Measurements from ENCODE around the gene ENO2. TPM values are rescaled to one million over a fixed set of nuclear protein-coding genes. Genes with fewer than 3 reads are reported as not detected.

Gene ENO2
- total RNA-seq, 4 donors from 2014 or later, result 4.6 to 11.7 (median 8.8) TPM

DNA sequence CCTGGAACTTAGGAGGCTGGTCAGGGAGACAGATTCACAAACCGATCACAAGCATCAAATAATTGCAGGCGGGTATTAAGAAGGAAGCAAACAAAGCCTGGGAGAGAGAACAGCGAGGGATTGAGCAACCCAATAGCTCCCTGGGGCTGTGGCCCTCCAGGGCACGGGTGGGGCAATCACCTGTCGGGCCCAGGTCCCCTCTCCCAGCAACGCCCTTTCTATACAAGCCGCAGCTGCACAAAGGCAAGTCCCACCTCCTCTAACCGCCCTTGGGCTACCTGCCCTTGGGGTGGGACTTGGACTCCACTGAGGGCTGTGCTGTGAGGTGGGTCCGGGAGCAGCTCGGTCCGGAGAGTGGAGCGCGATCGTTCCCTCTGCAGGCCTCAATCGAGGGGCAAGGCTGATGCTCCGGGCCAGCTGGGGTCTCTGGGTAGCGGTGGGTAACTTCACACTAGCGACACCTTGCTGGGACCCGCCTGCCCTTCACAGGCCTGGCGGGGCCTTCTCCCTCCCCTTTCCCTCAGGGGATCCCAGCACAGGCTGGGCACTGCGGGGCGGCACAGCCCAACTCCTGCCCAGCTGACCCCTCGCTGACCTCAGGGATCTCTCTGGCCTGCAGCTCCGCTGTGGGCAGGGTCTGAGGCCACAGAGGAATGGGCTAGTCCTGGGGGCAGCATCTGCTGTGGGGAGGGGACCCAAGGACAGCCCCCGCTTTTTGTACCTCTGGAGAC is 48.1 kb downstream of the ENO2 start:
- peak; percentile 90 to 92 for TF ChIP-seq POLR2A (IDR thresholded peaks at IDR 0.05)
- TF ChIP-seq, protein P1, sequence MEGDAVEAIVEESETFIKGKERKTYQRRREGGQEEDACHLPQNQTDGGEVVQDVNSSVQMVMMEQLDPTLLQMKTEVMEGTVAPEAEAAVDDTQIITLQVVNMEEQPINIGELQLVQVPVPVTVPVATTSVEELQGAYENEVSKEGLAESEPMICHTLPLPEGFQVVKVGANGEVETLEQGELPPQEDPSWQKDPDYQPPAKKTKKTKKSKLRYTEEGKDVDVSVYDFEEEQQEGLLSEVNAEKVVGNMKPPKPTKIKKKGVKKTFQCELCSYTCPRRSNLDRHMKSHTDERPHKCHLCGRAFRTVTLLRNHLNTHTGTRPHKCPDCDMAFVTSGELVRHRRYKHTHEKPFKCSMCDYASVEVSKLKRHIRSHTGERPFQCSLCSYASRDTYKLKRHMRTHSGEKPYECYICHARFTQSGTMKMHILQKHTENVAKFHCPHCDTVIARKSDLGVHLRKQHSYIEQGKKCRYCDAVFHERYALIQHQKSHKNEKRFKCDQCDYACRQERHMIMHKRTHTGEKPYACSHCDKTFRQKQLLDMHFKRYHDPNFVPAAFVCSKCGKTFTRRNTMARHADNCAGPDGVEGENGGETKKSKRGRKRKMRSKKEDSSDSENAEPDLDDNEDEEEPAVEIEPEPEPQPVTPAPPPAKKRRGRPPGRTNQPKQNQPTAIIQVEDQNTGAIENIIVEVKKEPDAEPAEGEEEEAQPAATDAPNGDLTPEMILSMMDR (IDR thresholded peaks at IDR 0.05), result no peak
- Histone ChIP-seq H3K4me1 (peaks cover 9 to 52% (median 48%) of the 10 kb centered on the region in 4 donors), H3K9me3 (no peaks in the 10 kb centered on the region), H3K36me3 (peaks cover 0 to 32% (median 0%) of the 10 kb centered on the region in 3 donors), H3K4me3 (peak overlapping the region in 3 of 4 donors; percentile 49 to 83 (median 62)), H3K27ac (peak overlapping the region; percentile 89 to 100 (median 95)), H3K27me3 (no peaks in the 10 kb centered on the region)
- peak in 2 of 3 donors; percentile 85 to 86 for DNase-seq

DNA sequence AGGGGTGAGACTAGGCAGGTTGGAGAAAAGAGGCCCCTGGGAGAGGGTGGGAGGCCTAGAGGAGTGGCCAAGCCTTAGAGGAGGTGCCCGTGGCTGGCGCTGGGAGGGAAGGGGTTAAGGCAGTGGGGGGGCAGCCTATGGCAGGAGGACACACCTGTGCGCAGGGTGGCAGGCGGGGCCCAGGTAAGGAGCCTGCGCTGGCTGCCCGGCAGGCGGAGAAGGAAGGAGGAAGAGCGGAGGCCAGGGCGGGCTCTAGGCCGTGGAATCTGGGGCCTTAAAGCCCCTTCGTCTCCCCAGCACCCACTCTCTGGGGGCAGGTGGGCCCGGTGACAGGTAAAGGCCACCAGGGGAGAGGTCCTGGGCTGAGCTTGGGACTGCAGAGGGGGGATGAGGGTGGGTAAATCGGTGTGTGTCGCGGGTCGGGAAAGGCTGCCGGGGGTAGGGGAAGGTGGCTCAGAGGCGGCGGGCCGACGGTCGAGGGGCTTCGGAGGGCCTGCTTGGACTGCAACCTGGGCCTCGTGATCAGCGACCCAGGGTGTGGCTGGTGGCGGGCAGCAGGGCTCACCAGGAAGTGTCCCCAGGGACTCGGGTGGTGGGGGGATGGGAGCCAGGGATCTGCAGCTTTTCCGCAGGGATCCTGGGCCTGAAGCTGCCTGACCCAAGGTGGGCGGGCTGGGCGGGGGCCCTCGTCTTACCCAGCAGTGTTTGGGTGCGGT is 48.8 kb downstream of the ENO2 start:
- H3K9me3 ChIP-seq, result no peaks in the 10 kb centered on the region
- H3K27ac ChIP-seq, result peak overlapping the region; percentile 89 to 100 (median 95)
- H3K36me3 ChIP-seq, result peaks cover 0 to 34% (median 0%) of the 10 kb centered on the region in 3 donors
- no peaks in the 10 kb centered on the region for H3K27me3 ChIP-seq
- peak; percentile 98 for TF ChIP-seq POLR2A (IDR thresholded peaks at IDR 0.05)
- TF ChIP-seq, protein P1 (IDR thresholded peaks at IDR 0.05), result peak in 3 of 6 experiments; percentile 54 to 58 (median 56)
- H3K4me3 ChIP-seq, result peak overlapping the region in 3 of 4 donors; percentile 49 to 83 (median 62)
- peak in 2 of 3 donors; percentile 90 to 95 for DNase-seq
- peaks cover 9 to 57% (median 42%) of the 10 kb centered on the region in 4 donors for H3K4me1 ChIP-seq

DNA sequence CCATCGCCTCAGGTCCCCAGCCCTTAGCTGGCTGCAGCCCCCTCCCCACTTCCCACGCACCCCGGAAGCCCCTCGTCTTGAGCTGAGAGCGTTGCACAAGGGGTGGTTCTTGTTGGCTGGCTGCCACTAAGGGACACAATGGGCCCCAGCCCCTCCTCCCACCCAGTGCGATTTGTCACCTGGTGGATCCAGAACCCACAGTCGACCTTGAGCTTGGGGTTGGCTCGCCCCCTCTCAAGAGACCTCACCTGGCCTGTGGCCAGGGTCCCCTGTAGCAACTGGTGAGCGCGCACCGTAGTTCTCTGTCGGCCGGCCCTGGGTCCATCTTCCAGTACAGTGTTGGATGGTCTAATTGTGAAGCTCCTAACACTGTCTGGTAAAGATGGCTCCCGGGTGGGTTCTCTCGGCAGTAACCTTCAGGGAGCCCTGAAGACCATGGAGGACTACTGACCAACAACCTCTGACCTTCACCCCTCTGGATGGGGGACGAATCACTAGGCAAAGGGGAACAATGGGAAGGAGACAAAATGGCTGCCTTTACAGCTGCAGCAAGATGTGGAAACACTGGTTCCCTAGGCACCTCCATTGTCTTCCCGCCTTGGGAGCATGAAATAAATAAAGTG is 49.5 kb downstream of the ENO2 start:
- TF ChIP-seq POLR2A (IDR thresholded peaks at IDR 0.05), result no peak
- TF ChIP-seq, protein P1 (IDR thresholded peaks at IDR 0.05), result no peak
- Histone ChIP-seq H3K4me1 (peaks cover 9 to 65% (median 35%) of the 10 kb centered on the region in 4 donors), H3K9me3 (no peaks in the 10 kb centered on the region), H3K36me3 (peaks cover 0 to 40% (median 0%) of the 10 kb centered on the region in 3 donors), H3K27me3 (no peaks in the 10 kb centered on the region), H3K27ac (peak overlapping the region; percentile 67 to 100 (median 95)), H3K4me3 (peak overlapping the region in 3 of 4 donors; percentile 49 to 83 (median 62))
- peak in 1 of 3 donors; percentile 65 for DNase-seq

DNA sequence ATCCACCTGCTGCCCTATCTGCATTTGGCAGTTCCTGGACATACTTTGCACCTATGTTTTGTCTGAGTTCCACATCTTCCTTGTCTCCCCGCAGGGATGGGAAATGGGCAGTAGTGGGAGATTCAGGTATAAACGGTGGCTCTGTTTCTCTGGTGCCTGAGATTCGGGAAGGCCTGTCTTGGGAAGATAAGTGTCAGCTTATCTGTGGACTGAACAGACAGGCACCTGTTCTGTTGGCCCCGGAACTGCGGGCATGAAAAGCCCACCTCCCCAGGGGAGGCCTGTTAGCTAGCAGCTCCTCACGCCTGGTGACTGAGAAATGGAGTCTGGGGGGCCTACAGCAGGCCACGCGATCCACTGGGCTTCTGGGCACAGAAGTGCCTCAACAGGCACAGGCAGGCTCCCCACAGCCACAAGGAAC is 50.2 kb downstream of the ENO2 start:
- Histone ChIP-seq H3K27me3 (no peaks in the 10 kb centered on the region), H3K4me1 (peaks cover 9 to 70% (median 37%) of the 10 kb centered on the region in 4 donors), H3K36me3 (peaks cover 0 to 40% (median 0%) of the 10 kb centered on the region in 3 donors), H3K4me3 (peak overlapping the region in 2 of 4 donors; percentile 62 to 83), H3K9me3 (no peaks in the 10 kb centered on the region), H3K27ac (peak overlapping the region; percentile 67 to 100 (median 95))
- TF ChIP-seq, protein P1 (IDR thresholded peaks at IDR 0.05), result no peak
- no peak for TF ChIP-seq POLR2A (IDR thresholded peaks at IDR 0.05)
- DNase-seq, result no peak

DNA sequence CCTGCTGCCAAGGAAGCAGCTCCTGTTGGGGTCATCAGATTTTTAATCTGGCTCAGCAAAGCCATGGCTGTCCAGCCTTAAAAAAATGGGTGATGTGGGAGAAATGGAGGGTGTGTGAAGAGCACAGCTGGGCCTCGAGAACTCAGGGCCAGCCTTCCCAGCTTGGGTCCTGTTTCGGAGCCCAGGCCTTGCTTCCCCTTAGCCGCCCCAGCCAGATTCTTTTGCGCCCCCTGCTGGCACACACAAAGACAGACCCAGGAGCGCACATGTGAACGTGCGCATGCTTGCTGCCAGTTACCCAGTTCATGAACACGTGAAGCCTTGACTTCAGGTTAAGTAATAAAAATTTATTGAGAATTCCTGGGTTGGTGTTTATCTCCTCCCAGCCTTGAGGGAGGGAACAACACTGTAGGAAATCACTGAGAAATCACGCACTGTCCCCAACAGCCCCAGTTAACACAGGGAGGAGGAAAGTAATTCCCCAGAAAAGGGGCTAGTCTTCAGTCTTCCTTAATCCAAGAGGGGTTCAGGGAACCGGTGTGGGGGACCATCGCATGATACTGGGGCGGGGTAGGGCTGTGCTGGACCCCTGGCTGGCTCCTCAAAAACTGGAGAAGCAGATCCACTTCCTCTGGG is 50.8 kb downstream of the ENO2 start:
- Histone ChIP-seq H3K9me3 (no peaks in the 10 kb centered on the region), H3K36me3 (peaks cover 0 to 40% (median 0%) of the 10 kb centered on the region in 3 donors), H3K4me1 (peaks cover 9 to 69% (median 35%) of the 10 kb centered on the region in 4 donors), H3K27ac (peak overlapping the region; percentile 67 to 100 (median 95)), H3K27me3 (no peaks in the 10 kb centered on the region), H3K4me3 (peak overlapping the region in 2 of 4 donors; percentile 62 to 83)
- TF ChIP-seq POLR2A (IDR thresholded peaks at IDR 0.05), result peak; percentile 41 to 76
- TF ChIP-seq, protein P1 (IDR thresholded peaks at IDR 0.05), result peak; percentile 92 to 98 (median 96)
- DNase-seq, result peak; percentile 82 to 95 (median 92)
